Measurements from ENCODE around the gene EPAS1. TPM values are rescaled to one million over a fixed set of nuclear protein-coding genes. Genes with fewer than 3 reads are reported as not detected.

EPAS1 gene
- total RNA-seq, 1 experiment from 2014 or later: 106 TPM

- no peak for TF ChIP-seq CTCF (IDR thresholded peaks at IDR 0.05)
- no peak for TF ChIP-seq POLR2AphosphoS5 (IDR thresholded peaks at IDR 0.05; ENCODE audit: low read depth, low read length)
- no peak for TF ChIP-seq TCF7L2 (IDR thresholded peaks at IDR 0.05; ENCODE audit: low read depth, low read length)
- TF ChIP-seq REST (IDR thresholded peaks at IDR 0.05; ENCODE audit: insufficient read depth in 1 of 2, low read depth in 2 of 2, low read length in 1 of 2): no peak
- TF ChIP-seq SIN3A (IDR thresholded peaks at IDR 0.05; ENCODE audit: borderline replicate concordance, insufficient read depth, low read depth, low read length): no peak
- in situ Hi-C loops (cut with HindIII; ENCODE audit: low pct_unique_long_range_greater_than_20kb, low sequenced_read_pairs): no loop called here
- ATAC-seq: no peak
These were observed 125.6 kb downstream of the EPAS1 start for GRCh38 chr2:46422717-46423394.

GRCh38 chr2:46424937-46425336, 127.7 kb downstream of the EPAS1 start:
- no peak for ATAC-seq
- H3K36me3 ChIP-seq (ENCODE audit: control insufficient read depth, insufficient read depth, low read length): no peaks in the 10 kb centered on the region
- no peaks in the 10 kb centered on the region for H3K9me3 ChIP-seq (ENCODE audit: control insufficient read depth, insufficient read depth, low read depth, low read length)
- intact Hi-C loops (cut with micrococcal nuclease; ENCODE audit: unreplicated experiment): no loop called here
- H3K27ac ChIP-seq (ENCODE audit: low read length): no peak overlapping the region
- H3K4me1 ChIP-seq (ENCODE audit: control insufficient read depth, insufficient read depth, low read length): no peaks in the 10 kb centered on the region
- ChIA-PET CTCF (no interaction called here), POLR2A (no interaction called here)
- TF ChIP-seq CTCF (IDR thresholded peaks at IDR 0.05) (no peak), TCF7L2 (IDR thresholded peaks at IDR 0.05; ENCODE audit: low read depth, low read length) (no peak), REST (IDR thresholded peaks at IDR 0.05; ENCODE audit: insufficient read depth in 1 of 2, low read depth in 2 of 2, low read length in 1 of 2) (no peak), SIN3A (IDR thresholded peaks at IDR 0.05; ENCODE audit: borderline replicate concordance, insufficient read depth, low read depth, low read length) (no peak), POLR2AphosphoS5 (IDR thresholded peaks at IDR 0.05; ENCODE audit: low read depth, low read length) (no peak)
- in situ Hi-C loops (cut with HindIII; ENCODE audit: low pct_unique_long_range_greater_than_20kb, low sequenced_read_pairs): no loop called here
- BruUV-seq (replicated peaks): no TSS peak
- no peak for DNase-seq (ENCODE audit: low read depth, low spot score)
- H3K4me3 ChIP-seq (ENCODE audit: low read depth in 2 of 2, low read length in 2 of 2): no peak overlapping the region
- no peaks in the 10 kb centered on the region for H3K27me3 ChIP-seq (ENCODE audit: control insufficient read depth, insufficient read depth, low read length)

More at GRCh38 chr2:46422717-46423394, 125.6 kb downstream of the EPAS1 start:
- ChIA-PET POLR2A (no interaction called here), CTCF (no interaction called here)
- H3K9me3 ChIP-seq (ENCODE audit: control insufficient read depth, insufficient read depth, low read depth, low read length): no peaks in the 10 kb centered on the region; the same call in 1 of the 2 replicates
- no peak overlapping the region for H3K4me3 ChIP-seq (ENCODE audit: low read depth in 2 of 2, low read length in 2 of 2)
- intact Hi-C loops (cut with micrococcal nuclease; ENCODE audit: unreplicated experiment): no loop called here
- no TSS peak for BruUV-seq (replicated peaks)
- H3K4me1 ChIP-seq (ENCODE audit: control insufficient read depth, insufficient read depth, low read length): no peaks in the 10 kb centered on the region
- no peaks in the 10 kb centered on the region for H3K27me3 ChIP-seq (ENCODE audit: control insufficient read depth, insufficient read depth, low read length)
- H3K36me3 ChIP-seq (ENCODE audit: control insufficient read depth, insufficient read depth, low read length): no peaks in the 10 kb centered on the region
- H3K27ac ChIP-seq (ENCODE audit: low read length): no peak overlapping the region
- DNase-seq (ENCODE audit: low read depth, low spot score): no peak

Data from Panc1 (cell line).